Fibroblast of mammary gland (primary cell): ENCODE data around the gene C11orf86.
"Not testable (repeated sequence)": the region's sequence is repeated elsewhere in the genome, so short reads cannot be mapped to it uniquely, and the experiment has no call there.

Experiments used
- DNase-seq: peaks from one replicate; pipeline ENCODE4 v3.0.0-alpha.2; 2010; ENCODE audit warnings: low read depth
- H3K4me3 ChIP-seq: 2 replicates; pipeline ENCODE4 v1.5.1; 2011; ENCODE audit warnings: low read depth, mild to moderate bottlenecking, low read length, moderate library complexity; ENCODE audit not compliant: control insufficient read depth
- CTCF ChIP-seq: conservative IDR thresholded peaks from 2 replicates; pipeline ENCODE4 v1.5.1; 2011; ENCODE audit warnings: low read depth, low read length, inconsistent platforms; ENCODE audit not compliant: control insufficient read depth, insufficient read depth

Gene C11orf86

GRCh38 chr11:66987158-66987620 is 12.1 kb downstream of the C11orf86 start:
- DNase-seq, result no peak
- TF ChIP-seq CTCF, result no peak
- H3K4me3 ChIP-seq, result no peak overlapping the region

- no peak overlapping the region for H3K4me3 ChIP-seq
- TF ChIP-seq CTCF, result no peak
- no peak for DNase-seq
Measured at GRCh38 chr11:66987924-66988637, 13.0 kb downstream of the C11orf86 start.

DNA sequence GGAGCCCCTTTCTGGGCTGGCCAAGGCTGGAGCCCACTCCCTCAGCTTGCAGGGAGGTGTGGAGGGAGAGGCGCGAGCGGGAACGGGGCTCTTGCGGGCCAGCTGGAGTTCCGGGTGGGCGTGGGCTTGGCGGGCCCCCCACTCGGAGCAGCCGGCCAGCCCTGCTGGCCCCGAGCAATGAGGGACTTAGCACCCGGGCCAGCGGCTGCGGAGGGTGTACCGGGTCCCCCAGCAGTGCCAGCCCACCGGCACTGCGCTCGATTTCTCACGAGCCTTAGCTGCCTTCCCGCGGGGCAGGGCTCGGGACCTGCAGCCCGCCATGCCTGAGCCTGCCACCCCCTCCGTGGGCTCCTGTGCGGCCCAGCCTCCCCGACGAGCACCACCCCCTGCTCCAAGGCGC is 13.6 kb downstream of the C11orf86 start:
- DNase-seq, H3K4me3 ChIP-seq: not testable (repeated sequence)

GRCh38 chr11:66989360-66989759 is 14.3 kb downstream of the C11orf86 start:
- DNase-seq, H3K4me3 ChIP-seq: not testable (repeated sequence)

- no peak for DNase-seq
- no peak overlapping the region for H3K4me3 ChIP-seq
- no peak for TF ChIP-seq CTCF
Measured at GRCh38 chr11:66992041-66992440, 16.9 kb downstream of the C11orf86 start.

GRCh38 chr11:66996609-66997273 is 21.6 kb downstream of the C11orf86 start:
- DNase-seq, result no peak
- no peak overlapping the region for H3K4me3 ChIP-seq
- TF ChIP-seq CTCF, result no peak

- TF ChIP-seq CTCF, result no peak
Measured at GRCh38 chr11:66999555-66999954, 24.5 kb downstream of the C11orf86 start.

More at GRCh38 chr11:66999555-66999954, 24.5 kb downstream of the C11orf86 start:
- DNase-seq, result no peak
- H3K4me3 ChIP-seq, result no peak overlapping the region
